Activated CD8-positive, alpha-beta memory T cell treated with anti-CD3 and anti-CD28 coated beads, Interleukin-2, amount 50 U/mL, for 1 hour (primary cell): Measurements from ENCODE around the gene ACBD5.

Experiments used
- DNase-seq: peaks from one replicate; pipeline ENCODE4 v3.0.0-alpha.2; 2020; ENCODE audit errors: extremely low read depth

The ACBD5 gene

GRCh38 chr10:27152687-27153086 is 87.9 kb downstream of the ACBD5 start:
- DNase-seq = no peak

DNA sequence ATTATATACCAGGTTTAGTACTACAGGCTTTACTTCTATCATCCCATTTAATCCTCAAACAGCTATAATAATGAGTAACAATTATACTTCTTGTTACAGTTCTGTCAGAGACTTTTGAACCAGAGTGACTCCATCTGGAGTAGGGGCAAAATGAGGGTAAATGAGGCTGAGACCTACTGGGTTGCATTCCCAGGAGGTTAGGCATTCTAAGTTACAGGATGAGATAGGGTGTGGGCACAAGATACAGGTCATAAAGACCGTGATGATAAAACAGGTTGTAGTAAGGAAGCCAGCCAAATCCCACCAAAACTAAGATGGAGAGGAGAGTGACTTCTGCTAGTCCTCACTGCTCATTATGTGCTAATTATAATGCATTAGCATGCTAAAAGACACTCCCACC is 90.3 kb downstream of the ACBD5 start:
- DNase-seq = no peak

DNA sequence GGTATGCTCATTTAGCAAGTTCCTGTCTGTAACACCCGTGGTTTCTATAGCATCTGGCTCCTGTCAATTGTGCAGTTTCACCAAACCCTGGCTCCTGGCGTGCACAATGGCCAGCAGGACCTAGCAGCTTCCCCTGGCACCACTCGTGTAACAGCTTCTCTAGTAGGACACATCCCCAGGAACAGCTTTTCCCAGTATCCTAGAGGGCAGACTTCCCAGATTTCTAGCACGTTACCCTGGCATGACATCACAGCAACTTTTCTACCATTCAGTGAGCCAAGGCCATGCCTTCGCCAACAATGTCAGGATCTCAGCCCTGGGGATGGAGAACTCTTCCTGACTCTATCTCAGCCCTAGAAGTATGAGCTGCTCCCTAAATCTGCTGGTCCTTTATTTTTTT is 92.9 kb downstream of the ACBD5 start:
- no peak for DNase-seq

- DNase-seq = no peak
Measured at GRCh38 chr10:27145937-27146336, 94.7 kb downstream of the ACBD5 start.
